Chondrocyte (in vitro differentiated cells): ENCODE data around the gene MXRA5. TPM values are rescaled to one million over a fixed set of nuclear protein-coding genes. Genes with fewer than 3 reads are reported as not detected.
"Not testable (repeated sequence)": the region's sequence is repeated elsewhere in the genome, so short reads cannot be mapped to it uniquely, and the experiment has no call there.

Source experiments
- DNase-seq: peaks from one replicate; pipeline ENCODE4 v3.0.0; 2021; ENCODE audit warnings: mixed read lengths, low spot score
- H3K27ac Mint-ChIP-seq: one replicate; pipeline ENCODE4 v1.8.0; 2021; ENCODE audit warnings: mild to moderate bottlenecking, moderate library complexity, mixed read lengths; ENCODE audit not compliant: unreplicated experiment
- H3K27me3 Mint-ChIP-seq: 2 replicates; pipeline ENCODE4 v1.8.0; 2021; ENCODE audit warnings: low read depth, mixed read lengths
- H3K36me3 Mint-ChIP-seq: 2 replicates; pipeline ENCODE4 v1.8.0; 2021; ENCODE audit warnings: low read depth, mixed read lengths
- H3K4me1 Mint-ChIP-seq: 2 replicates; pipeline ENCODE4 v1.8.0; 2021; ENCODE audit warnings: low read depth, mild to moderate bottlenecking, mixed read lengths
- H3K4me3 Mint-ChIP-seq: one replicate; pipeline ENCODE4 v1.8.0; 2021; ENCODE audit warnings: mild to moderate bottlenecking, moderate library complexity, mixed read lengths; ENCODE audit not compliant: unreplicated experiment
- H3K9me3 Mint-ChIP-seq: 2 replicates; pipeline ENCODE4 v1.8.0; 2021; ENCODE audit warnings: low read depth, mixed read lengths
- CTCF ChIP-seq: fragments of 200-600 bp; sonication (generic); IDR thresholded peaks from 2 replicates; pipeline ENCODE4 v1.5.0; 2021; ENCODE audit warnings: antibody characterized with exemption, mild to moderate bottlenecking, moderate library complexity
- total RNA-seq: library from RNA; stranded (reverse); gene quantifications from 3 replicates; pipeline ENCODE4 v1.2.1, GENCODE V29; 2021

Gene MXRA5
- total RNA-seq, 1 donor from 2014 or later, result 26.4 TPM

- no peak overlapping the region for H3K27ac Mint-ChIP-seq
- H3K36me3 Mint-ChIP-seq, result no peaks in the 10 kb centered on the region
- no peak for TF ChIP-seq CTCF
- no peak overlapping the region for H3K4me3 Mint-ChIP-seq
- no peaks in the 10 kb centered on the region for H3K27me3 Mint-ChIP-seq
- no peaks in the 10 kb centered on the region for H3K9me3 Mint-ChIP-seq
- no peak for DNase-seq
- no peaks in the 10 kb centered on the region for H3K4me1 Mint-ChIP-seq
These were observed 37.9 kb upstream of the MXRA5 start for GRCh38 chrX:3384327-3384726.

- no peaks in the 10 kb centered on the region for H3K36me3 Mint-ChIP-seq
- H3K9me3 Mint-ChIP-seq, result no peaks in the 10 kb centered on the region
- no peak for DNase-seq
- no peaks in the 10 kb centered on the region for H3K27me3 Mint-ChIP-seq
- peaks cover 2% of the 10 kb centered on the region for H3K4me1 Mint-ChIP-seq
- no peak for TF ChIP-seq CTCF
- no peak overlapping the region for H3K4me3 Mint-ChIP-seq
- H3K27ac Mint-ChIP-seq, result no peak overlapping the region
These were observed 34.2 kb upstream of the MXRA5 start for GRCh38 chrX:3380603-3381002.

GRCh38 chrX:3379111-3379510 is 32.7 kb upstream of the MXRA5 start:
- H3K27me3 Mint-ChIP-seq, result peaks cover 3% of the 10 kb centered on the region
- no peak for DNase-seq
- no peaks in the 10 kb centered on the region for H3K9me3 Mint-ChIP-seq
- no peak overlapping the region for H3K4me3 Mint-ChIP-seq
- no peak for TF ChIP-seq CTCF
- H3K4me1 Mint-ChIP-seq, result peaks cover 2% of the 10 kb centered on the region
- no peak overlapping the region for H3K27ac Mint-ChIP-seq
- peaks cover 2% of the 10 kb centered on the region for H3K36me3 Mint-ChIP-seq

- Mint-ChIP-seq H3K27ac (no peak overlapping the region), H3K4me1 (peaks cover 2% of the 10 kb centered on the region), H3K27me3 (peaks cover 3% of the 10 kb centered on the region), H3K4me3 (no peak overlapping the region), H3K9me3 (peaks cover 2% of the 10 kb centered on the region), H3K36me3 (peaks cover 2% of the 10 kb centered on the region)
- TF ChIP-seq CTCF, result no peak
- no peak for DNase-seq
These were observed 31.7 kb upstream of the MXRA5 start for GRCh38 chrX:3378156-3378555.

- no peak overlapping the region for H3K4me3 Mint-ChIP-seq
- H3K36me3 Mint-ChIP-seq, result peaks cover 2% of the 10 kb centered on the region
- DNase-seq, result no peak
- H3K4me1 Mint-ChIP-seq, result peaks cover 2% of the 10 kb centered on the region
- TF ChIP-seq CTCF, result no peak
- peaks cover 5% of the 10 kb centered on the region for H3K9me3 Mint-ChIP-seq
- H3K27me3 Mint-ChIP-seq, result peaks cover 3% of the 10 kb centered on the region
- no peak overlapping the region for H3K27ac Mint-ChIP-seq
These were observed 31.1 kb upstream of the MXRA5 start for GRCh38 chrX:3377560-3377959.

- DNase-seq, H3K27ac Mint-ChIP-seq, H3K4me3 Mint-ChIP-seq, H3K36me3 Mint-ChIP-seq, H3K9me3 Mint-ChIP-seq, H3K27me3 Mint-ChIP-seq, H3K4me1 Mint-ChIP-seq: not testable (repeated sequence)
These were observed 29.5 kb upstream of the MXRA5 start for GRCh38 chrX:3375878-3376508.
